ENCODE results near the gene SSRP1. TPM values are rescaled to one million over a fixed set of nuclear protein-coding genes. Genes with fewer than 3 reads are reported as not detected.
"Not testable (repeated sequence)": the region's sequence is repeated elsewhere in the genome, so short reads cannot be mapped to it uniquely, and the experiment has no call there.

The SSRP1 gene
- polyA plus RNA-seq, 4 donors = 169 to 189 (median 183) TPM

DNA sequence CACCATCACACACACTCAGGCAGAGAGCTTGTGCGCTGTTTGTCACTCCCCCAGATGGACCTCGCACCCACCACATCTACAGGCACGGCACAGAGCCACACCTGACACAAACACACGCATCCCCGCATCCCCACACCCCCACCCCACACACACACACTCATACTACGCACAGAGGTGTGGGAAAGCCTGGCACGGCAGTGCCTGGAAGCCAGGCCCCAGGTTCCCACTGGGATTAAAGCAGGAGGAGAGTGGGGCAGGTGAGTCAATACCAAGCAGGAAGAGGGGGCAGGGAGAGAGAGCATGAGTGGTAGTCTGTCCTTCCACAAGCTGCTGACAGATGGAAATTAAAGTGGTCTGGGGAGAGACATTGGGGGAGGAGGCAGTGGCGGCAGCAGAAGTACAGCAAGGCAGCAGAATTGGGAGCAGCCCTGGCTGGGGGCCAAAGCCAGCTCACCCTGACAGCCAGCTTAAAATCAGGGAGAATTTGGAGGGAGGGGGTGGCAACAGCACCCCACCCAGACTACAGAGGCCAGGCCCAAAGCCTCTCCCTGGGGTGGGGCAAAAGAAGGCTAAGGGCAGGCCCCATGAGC, 31.6 kb downstream of the SSRP1 start:
- DNase-seq (ENCODE audit: low read depth in 4 of 4, low spot score in 2 of 4) = no peak

DNA sequence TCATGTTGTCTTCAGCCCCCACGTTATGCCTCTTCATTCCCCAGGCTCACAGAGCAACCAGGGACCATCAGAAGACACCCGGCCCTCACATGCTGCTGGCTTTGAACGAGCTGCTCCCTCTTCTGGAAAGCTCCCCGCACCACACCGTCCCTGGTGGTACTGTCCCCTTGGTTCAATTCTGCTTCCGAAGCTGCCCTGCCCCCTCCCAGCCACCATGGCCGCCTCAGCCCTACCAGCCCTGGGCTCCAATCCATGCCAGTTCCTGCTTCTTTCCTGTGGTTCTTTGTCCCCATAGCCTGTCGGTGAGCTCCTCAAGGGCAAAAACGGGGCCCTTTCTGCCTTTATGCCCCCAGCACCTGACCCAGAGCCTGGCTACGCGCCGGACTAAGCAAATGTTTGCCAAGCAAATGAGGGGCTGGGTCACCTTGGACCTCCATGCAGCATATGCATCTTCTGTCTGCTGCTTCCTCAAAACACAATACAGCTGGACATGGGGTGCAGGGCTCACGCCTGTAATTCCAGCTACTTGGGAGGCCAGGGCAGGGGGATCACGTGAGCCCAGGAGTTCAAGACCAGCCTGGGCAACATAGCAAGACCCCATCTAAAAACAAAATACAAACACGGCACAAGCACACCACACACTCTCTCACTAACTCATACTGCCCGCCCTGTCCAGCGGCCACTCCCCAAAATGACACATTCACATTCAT, 32.3 kb downstream of the SSRP1 start:
- no peak for DNase-seq (ENCODE audit: low read depth in 4 of 4, low spot score in 2 of 4)

GRCh38 chr11:57302489-57302888, 33.2 kb downstream of the SSRP1 start:
- no peak for DNase-seq (ENCODE audit: low read depth in 4 of 4, low spot score in 2 of 4)

- DNase-seq (ENCODE audit: low read depth in 4 of 4, low spot score in 2 of 4) = no peak
Observed at GRCh38 chr11:57301711-57302423, 33.8 kb downstream of the SSRP1 start.

DNA sequence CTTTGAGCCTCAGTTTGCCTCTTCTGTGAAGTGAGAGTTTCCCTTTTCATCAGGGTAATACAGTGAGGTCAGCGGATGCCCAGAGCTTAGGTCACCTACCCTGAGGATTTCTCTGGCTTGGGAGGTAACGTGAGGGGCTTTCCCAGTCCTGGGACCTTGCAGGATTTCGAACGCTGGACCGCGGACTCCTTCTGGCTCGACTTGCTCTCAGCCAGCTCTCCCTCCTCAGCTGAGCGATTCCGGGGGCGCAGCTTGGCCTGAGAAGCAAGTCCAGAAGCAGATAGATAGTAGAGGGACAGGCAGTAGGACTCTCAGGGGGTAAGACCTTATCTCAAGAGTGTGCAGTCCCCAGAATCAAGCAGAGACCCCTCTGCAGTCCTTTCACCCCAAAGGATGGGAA, 34.9 kb downstream of the SSRP1 start:
- DNase-seq (ENCODE audit: low read depth in 4 of 4, low spot score in 2 of 4) = no peak

DNA sequence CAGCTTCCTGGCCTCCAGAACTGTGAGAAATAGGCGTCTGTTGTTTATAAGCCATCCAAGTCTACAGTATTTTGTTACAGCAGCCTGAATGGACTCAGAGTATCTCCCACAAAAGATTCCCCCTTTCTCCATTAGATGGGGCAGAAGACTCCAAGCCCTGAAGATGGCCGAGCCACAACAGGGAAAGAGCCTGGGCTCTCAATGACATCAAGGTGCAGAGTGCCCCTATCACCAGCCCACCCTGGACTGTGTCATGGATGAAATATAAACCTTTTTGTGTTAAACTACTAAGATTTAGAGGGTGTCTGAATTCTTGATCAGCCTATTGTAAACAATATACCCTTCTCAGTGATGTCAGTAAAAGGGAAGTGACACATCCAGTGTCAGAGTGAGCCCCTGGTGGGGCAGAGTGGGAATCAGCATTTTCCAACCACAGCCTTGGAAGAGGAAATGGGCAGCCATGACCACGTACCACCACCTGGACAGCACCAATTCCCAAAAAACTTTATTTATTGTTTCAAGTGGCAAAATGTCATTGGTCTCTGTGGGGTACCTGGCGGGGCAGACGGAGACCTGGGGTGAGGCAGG, 36.4 kb downstream of the SSRP1 start:
- DNase-seq (ENCODE audit: low read depth in 4 of 4, low spot score in 2 of 4) = no peak

GRCh38 chr11:57297221-57297620, 38.5 kb downstream of the SSRP1 start:
- no peak for DNase-seq (ENCODE audit: low read depth in 4 of 4, low spot score in 2 of 4)

DNA sequence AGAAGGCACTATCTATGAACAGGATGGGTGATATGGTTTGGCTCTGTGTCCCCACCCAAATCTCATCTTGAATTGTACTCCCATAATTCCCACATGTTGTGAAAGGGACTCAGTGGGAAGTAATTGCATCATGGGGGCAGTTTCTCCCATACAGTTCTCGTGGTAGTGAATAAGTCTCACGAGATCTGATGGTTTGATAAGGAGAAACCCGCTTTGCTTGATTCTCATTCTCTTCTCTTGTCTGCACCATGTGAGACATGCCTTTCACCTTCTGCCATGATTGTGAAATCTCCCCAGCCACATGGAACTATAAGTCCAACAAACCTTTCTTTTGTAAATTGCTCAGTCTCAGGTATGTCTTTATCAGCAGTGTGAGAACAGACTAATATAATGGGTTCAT, 39.5 kb downstream of the SSRP1 start:
- not testable (repeated sequence) for DNase-seq (ENCODE audit: low read depth in 4 of 4, low spot score in 2 of 4)

DNA sequence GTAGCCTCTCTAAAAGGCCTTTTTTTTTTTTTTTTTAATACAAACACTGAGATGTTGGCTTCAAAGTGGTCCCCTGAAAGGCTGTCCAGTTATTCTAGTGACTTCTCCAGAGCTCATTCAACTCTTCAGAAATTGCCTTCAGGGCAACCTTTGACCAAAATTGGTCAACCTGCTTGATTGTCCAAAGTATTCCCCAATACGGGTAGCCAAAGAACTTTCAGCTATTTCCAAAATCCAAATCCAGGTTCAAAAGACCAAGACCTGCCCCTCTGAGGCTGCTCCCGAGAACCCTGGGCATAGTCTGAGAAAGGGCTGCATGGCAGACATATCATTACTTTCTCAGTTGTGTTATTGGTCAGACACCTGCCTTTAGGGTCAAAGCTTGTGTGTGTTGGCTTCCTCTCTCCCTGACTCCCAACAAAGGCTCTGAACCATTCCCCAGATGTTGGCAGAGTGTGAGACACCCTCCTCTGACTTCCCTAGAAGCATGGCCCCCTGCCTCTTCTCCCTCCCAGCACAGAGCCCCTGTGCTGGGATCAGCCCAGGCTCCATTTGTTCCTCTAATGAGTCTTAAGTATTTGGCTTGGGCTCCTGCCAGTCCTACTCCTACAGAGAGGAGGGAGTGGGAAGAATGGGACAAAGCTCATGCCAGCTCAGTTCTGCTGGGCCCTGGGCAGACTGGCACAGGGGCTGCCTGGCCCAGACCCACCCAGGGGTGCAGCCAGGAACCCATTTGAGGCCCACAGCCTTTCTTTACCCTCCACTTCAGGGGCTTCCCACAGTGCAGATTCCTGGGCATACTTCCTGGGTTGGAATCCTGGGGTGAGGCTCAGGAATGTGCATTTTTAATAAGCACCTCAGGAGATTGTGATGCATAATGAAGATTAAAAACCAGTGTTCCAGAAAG, 41.2 kb downstream of the SSRP1 start:
- no peak for DNase-seq (ENCODE audit: low read depth in 4 of 4, low spot score in 2 of 4)

DNA sequence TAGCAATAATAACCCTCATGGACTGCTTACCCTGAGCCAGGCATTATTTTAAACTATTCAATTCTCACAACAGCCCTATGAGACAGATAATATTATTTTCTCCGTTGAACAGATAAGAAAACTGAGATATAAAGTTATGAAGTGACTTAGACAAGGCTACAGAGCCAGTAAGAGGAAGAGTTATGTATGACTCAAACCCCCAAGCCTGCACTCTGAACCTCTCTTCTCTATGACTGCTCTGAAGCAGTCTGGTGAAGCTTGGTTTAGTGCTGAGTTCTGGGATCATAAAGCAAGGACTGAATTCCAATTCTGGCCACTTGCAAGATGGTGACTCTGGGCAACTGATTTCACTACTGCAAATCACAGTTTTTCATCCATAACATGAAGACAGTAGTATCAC, 45.4 kb downstream of the SSRP1 start:
- no peak for DNase-seq (ENCODE audit: low read depth in 4 of 4, low spot score in 2 of 4)

DNA sequence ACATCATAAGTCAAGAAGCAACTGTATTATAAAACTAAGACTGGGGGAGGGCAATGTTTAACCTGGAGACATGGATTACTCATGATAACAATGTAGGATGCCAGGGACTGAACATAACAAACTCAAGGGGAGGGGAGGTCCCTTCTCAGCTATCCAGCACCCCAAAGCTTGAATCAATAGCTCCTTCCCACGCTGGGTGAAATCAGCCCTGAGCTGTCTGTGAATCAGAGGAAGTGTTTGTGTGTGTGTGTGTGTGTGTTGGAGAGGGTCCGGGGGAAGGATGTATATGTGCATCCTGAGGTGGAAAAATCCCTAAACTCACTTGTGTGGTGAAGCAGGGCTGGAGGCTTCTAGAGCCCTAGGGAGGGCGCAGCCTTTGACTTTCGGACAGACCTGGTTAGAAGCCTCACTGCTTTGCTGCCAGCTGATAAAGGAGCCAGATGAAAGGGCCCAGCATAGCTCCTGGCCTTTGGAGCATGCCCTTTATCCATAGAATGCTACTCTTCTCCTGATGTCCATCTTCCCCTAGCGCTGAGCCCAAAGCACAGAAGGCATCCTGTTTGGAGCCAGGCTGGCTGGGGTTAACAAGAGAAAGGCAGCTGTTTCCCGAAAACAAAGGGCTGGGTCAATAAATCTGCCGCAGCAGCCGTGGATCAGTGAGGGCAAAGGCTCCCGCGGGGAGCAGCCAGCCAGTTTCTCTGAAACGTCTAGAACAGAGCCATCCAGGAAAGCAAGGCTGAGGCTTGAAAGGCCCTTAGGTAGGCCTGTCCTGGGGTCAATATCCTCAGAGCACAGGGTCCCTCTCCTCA, 46.7 kb downstream of the SSRP1 start:
- DNase-seq (ENCODE audit: low read depth in 4 of 4, low spot score in 2 of 4) = no peak

DNA sequence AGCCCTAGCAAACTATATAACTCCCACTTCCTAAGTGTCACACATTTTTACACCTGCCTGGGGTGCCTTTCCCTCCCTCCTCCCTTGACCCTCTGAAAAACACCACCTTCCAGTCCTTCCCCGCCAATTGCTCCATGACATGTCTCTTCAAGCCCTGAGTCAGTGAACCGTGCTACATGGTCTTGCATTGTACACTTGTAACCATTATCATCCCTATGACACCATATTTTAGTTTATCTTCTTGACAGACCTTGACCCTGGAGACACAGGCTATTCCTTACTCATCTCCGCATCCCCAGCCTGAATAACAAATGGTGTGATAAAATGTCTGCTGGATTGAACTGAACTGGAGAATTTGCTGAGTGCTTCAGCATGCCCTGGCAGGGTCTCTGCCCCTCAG, 47.8 kb downstream of the SSRP1 start:
- no peak for DNase-seq (ENCODE audit: low read depth in 4 of 4, low spot score in 2 of 4)

- no peak for DNase-seq (ENCODE audit: low read depth in 4 of 4, low spot score in 2 of 4)
Observed at GRCh38 chr11:57283231-57283990, 52.3 kb downstream of the SSRP1 start.

DNA sequence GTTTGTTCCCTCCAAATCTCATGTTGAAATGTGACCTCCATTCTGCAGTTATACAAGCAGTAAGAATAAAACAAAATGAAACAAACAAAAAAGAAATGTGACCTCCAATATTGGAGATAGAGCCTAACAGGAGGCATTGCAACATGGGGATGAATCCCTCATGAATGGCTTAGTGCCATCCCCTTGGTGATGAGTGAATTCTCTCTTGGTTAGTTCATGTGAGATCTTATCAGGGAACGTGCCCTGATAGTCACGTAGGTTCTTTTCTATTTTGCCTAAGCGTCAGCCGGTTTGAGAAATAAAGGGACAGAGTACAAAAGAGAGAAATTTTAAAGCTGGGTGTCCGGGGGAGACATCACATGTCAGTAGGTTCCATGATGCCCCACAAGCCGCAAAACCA, 54.1 kb downstream of the SSRP1 start:
- not testable (repeated sequence) for DNase-seq (ENCODE audit: low read depth in 4 of 4, low spot score in 2 of 4)

GRCh38 chr11:57279116-57279515, 56.6 kb downstream of the SSRP1 start:
- no peak for DNase-seq (ENCODE audit: low read depth in 4 of 4, low spot score in 2 of 4)

DNA sequence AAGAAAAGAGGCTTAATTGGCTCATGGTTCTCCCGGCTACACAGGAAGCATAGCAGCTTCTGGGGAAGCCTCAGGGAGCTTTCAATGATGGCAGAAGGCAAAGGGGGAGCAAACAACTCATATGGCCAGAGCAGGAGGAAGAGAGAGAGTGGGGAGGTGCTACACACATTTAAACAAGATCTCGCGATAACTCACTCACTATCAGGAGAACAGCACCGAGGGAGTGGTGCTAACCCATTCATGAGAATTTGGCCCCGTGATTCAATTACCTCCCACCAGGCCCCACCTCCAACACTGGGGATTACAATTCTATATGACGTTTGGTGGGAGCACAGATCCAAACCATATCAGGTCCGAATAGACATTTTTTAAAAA, 57.0 kb downstream of the SSRP1 start:
- DNase-seq (ENCODE audit: low read depth in 4 of 4, low spot score in 2 of 4) = no peak

GRCh38 chr11:57277845-57278720, 57.6 kb downstream of the SSRP1 start:
- DNase-seq (ENCODE audit: low read depth in 4 of 4, low spot score in 2 of 4) = peak in 2 of 4 donors; percentile 40 to 69
